HT1080 (cell line): ENCODE data around the gene ADORA1. TPM values are rescaled to one million over a fixed set of nuclear protein-coding genes. Genes with fewer than 3 reads are reported as not detected.

Experiments used
- DNase-seq: peaks from one replicate; pipeline ENCODE4 v3.0.0-alpha.2; 2015; ENCODE audit warnings: low read depth
- total RNA-seq: library from RNA; depleted of rRNA; stranded (reverse); fragments of >200 nt; shearing (Covaris generic); gene quantifications from 2 replicates; pipeline ENCODE4 v1.2.3, GENCODE V29; 2014

The ADORA1 gene
- total RNA-seq, 1 experiment from 2014 or later = 3.8 TPM

GRCh38 chr1:203093754-203094410, 33.6 kb upstream of the ADORA1 start:
- no peak for DNase-seq

DNA sequence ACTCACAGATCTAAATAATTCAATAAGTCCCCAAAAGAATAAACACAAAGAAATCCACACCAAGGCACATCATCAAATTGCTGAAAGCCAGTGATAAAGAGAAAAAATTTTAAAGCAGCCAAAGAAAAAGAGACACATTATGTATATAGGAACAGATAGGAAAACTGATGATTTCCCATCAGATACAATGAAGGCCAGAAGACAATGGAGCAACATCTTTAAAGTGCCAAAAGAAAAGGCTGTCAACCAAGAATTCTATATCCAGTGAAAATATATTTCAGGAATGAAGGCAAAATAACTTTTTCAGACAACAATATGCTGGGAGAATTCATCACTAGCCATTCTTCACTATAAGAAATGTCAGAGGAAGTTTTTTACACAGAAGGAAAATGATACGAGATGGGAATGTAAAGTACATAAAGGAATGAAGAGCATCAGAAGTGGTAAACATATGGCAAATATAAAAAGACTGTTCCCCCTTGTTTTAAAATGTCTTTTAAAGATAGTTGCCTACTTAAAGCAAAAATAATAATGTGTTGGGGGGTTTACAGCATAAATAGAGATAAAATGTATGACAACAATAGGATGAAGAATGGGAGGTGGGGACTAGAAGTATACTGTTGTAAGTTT, 32.4 kb upstream of the ADORA1 start:
- no peak for DNase-seq

DNA sequence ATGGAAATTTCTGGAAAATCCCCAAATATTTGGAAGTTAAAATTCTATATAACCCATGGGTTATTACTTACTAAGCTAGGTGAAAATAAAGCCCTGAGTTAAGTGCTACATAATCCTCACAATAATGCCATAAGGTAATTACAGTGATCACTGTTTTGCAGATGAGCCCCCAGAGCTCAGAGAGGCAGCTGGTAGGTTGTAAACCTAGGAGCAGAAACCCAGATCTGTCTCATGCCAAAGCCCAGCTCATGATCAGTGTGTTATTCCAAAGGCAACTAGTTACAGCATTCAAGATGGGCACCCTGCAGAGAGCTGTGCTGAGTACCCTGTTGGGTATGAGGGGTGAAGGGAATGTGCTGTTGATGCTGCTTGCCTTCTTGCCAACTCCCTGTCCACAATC, 31.0 kb upstream of the ADORA1 start:
- no peak for DNase-seq

DNA sequence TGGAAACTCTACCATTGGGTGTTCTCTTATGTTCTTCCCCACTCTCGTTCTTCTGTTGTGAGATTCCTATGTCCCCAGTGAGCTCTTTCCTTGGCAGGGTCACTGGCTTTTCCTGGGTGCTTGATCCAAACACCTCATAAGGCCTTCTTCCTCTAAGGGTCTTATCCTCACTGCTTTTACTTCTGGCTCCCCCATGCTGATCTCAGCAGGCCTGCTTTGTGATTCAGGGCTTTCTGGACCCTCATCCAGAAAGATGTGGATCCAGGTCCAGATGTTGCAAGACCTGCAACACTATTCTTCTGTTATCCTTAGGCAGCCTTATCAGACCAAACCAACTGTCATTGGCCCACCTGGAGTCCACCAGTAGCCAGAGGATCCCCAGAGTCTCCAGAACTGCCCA, 30.5 kb upstream of the ADORA1 start:
- no peak for DNase-seq

DNA sequence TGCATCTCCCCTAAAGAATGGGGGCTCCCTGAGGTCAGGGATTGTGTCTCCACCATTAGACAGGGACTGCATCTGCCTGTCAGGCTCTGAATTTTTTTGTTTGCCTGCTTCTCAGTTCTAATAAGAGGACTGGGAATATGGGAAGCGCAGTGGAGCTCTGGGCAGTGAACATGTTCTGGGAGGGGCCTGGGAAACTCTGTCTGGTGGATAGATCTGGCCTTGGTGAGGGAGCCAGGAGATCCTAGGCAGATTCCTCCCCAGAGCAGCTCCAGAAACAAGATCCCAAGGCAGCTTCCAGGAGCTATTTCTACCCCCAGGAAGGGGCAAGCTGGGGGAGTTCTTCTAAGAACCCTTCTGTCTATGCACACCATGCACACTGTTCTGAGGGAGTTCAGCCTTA, 29.1 kb upstream of the ADORA1 start:
- DNase-seq = no peak

DNA sequence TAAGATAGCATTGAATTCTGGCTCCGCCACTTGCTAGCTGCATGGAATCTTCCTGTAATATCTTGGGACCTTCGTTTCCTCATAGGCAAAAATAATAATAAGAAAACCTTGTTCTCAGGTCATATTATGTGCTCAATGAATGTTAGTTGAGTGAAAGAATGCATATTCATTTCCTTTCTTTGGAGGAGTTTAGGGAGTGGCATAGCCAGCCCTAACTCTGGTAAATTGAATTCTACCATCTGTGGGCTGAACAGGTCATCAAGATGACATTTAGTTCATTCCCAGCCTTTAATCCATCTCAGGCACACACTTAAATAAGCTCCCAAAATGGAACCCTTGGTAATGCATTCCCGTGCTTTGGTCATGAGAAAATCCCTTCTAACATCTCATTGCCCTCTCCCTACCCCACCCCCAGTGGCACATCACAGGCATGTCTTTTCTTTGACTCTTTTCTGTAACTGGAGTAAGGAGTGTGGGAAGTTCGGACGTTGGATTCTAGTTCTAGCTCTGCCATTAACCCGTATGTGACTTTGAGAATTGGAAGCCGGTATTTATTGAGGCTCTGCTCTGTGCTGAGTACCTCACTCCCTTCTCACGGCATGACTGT, 28.5 kb upstream of the ADORA1 start:
- no peak for DNase-seq

- DNase-seq = no peak
Measured at GRCh38 chr1:203099805-203100515, 27.6 kb upstream of the ADORA1 start.

DNA sequence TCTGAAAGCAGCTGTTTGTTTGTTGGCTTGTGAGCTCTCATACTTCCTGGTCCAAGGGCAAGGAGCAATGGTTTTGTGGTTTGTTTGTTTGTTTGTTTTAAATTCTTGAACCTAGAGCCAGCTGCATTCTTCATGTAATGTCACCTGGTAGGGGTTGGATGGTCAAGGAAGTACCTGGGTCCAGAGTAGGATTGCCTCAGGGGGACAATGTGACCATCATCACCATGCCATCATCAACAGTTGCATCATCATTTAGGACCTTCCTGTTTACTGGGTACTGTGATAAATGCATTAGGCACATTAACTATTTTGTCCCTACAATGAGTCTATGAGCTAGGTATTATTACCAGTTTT, 27.0 kb upstream of the ADORA1 start:
- DNase-seq = no peak

GRCh38 chr1:203101813-203102634, 25.5 kb upstream of the ADORA1 start:
- no peak for DNase-seq

GRCh38 chr1:203103216-203103615, 24.3 kb upstream of the ADORA1 start:
- DNase-seq = no peak

- no peak for DNase-seq
Measured at GRCh38 chr1:203103829-203104495, 23.6 kb upstream of the ADORA1 start.

- no peak for DNase-seq
Measured at GRCh38 chr1:203104789-203105390, 22.6 kb upstream of the ADORA1 start.

GRCh38 chr1:203112475-203112874, 15.1 kb upstream of the ADORA1 start:
- no peak for DNase-seq

DNA sequence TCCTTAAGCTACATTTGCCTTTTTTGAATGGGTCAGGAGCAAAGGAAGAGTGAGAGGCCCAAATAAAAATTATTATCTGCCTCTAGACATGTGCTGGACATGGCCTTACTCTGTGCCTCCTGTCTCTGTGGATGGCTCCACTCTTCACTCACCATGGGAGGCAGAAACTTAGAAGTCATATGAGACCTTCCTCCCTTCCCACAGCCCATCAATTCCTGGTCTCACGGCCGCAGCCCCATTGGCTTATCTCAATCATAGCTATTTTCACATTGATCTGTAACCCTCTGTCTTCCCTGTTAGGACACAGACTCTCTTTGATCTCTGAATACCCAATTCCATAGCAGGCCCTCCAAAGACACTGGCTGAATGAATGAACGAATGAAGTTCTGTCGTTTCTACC, 14.2 kb upstream of the ADORA1 start:
- DNase-seq = no peak

GRCh38 chr1:203114202-203114601, 13.3 kb upstream of the ADORA1 start:
- no peak for DNase-seq

GRCh38 chr1:203116091-203116820, 11.3 kb upstream of the ADORA1 start:
- DNase-seq = no peak

GRCh38 chr1:203117611-203118575, 9.6 kb upstream of the ADORA1 start:
- peak; percentile 64 for DNase-seq

GRCh38 chr1:203120325-203121153, 7.0 kb upstream of the ADORA1 start:
- no peak for DNase-seq
